ENCODE data around the gene CDK5RAP1. TPM values are rescaled to one million over a fixed set of nuclear protein-coding genes. Genes with fewer than 3 reads are reported as not detected.

Gene CDK5RAP1
- total and polyA plus RNA-seq, 4 experiments from 2014 or later: 39.8 to 51.8 (median 46.4) TPM

DNA sequence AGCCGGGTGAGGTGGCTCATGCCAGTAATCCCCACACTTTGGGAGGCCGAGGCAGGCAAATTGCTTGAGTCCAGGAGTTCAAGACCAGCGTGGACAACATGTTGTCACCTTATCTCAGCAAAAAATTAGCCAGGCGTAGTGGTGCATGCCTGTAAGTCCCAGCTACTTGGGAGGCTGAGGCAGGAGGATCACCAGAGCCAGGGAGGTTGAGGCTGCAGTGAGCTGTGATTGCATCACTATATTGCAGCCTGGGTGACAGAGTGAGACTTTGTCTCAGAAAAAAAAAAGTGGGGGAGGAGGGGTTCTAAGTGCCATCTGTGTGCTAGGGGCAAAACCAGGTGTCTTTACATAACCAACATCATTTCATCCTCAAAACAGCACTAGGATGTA, 48.3 kb downstream of the CDK5RAP1 start:
- Mint-ChIP-seq H3K4me1 (peaks cover 9 to 11% (median 10%) of the 10 kb centered on the region in 4 donors), H3K36me3 (peaks cover 28 to 44% of the 10 kb centered on the region in 2 donors), H3K27ac (peak overlapping the region in 5 of 7 donors; percentile 35 to 88 (median 50)), H3K4me3 (no peak overlapping the region), H3K9me3 (no peaks in the 10 kb centered on the region), H3K27me3 (no peaks in the 10 kb centered on the region)
- H3K9me3 ChIP-seq (ENCODE audit: control insufficient read depth in 1 of 2, low read length in 2 of 2): no peaks in the 10 kb centered on the region
- no peak overlapping the region for H3K4me3 ChIP-seq (ENCODE audit: low read length in 2 of 2)
- H3K4me1 ChIP-seq (ENCODE audit: insufficient read depth, low read length): peaks cover 7% of the 10 kb centered on the region
- no peak for DNase-seq
- CTCF ChIA-PET (ENCODE audit: partially characterized antibody): no interaction called here
- H3K27ac ChIP-seq (ENCODE audit: low read depth, low read length): no peak overlapping the region
- H3K27me3 ChIP-seq (ENCODE audit: insufficient read depth, low read length): no peaks in the 10 kb centered on the region
- intact Hi-C loops (cut with micrococcal nuclease): no loop called here
- peaks cover 4% of the 10 kb centered on the region for H3K36me3 ChIP-seq (ENCODE audit: insufficient read depth, low read length)
- POLR2A ChIA-PET (ENCODE audit: partially characterized antibody): no interaction called here

DNA sequence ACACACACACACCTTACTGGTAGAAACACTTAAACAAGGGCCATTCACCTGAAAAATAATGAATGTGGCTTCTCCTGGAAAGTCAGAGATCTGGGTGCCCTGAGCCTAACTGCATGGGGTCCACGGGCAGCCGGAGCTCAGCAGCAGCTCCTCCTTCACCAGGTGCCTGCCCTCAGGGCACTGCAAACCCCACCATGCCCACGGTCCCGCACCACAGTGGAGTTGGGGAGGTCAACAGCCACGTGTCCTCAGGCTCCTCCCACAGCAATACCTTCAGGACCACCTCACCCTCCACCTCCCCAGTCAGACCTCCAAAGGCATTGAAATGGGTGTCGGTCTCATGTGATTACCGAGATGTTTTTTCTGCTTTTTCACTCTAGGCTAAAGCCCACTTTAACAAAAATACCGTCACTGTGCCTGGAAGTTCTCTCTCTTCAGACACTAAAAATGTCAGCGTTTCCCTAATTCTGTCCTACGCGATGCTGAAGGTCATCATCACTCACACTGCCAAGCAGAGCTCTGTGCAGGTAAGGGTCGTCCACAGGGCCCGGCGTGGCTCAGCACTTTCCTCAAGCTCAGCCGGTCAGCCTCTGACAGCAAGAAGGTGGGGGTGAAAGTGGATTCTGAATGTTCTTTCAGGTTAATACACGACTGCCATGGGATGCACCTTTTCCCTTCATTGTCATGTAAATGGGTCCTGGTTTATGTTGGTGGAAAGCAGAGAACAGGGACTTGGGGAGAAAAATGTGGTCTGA, 48.9 kb downstream of the CDK5RAP1 start:
- peaks cover 9 to 11% (median 10%) of the 10 kb centered on the region in 4 donors for H3K4me1 Mint-ChIP-seq
- no peaks in the 10 kb centered on the region for H3K9me3 Mint-ChIP-seq
- no peak overlapping the region for H3K4me3 Mint-ChIP-seq
- Histone ChIP-seq H3K27ac (ENCODE audit: low read depth, low read length) (peak overlapping the region; percentile 13), H3K27me3 (ENCODE audit: insufficient read depth, low read length) (no peaks in the 10 kb centered on the region), H3K36me3 (ENCODE audit: insufficient read depth, low read length) (peaks cover 4% of the 10 kb centered on the region), H3K4me1 (ENCODE audit: insufficient read depth, low read length) (peaks cover 7% of the 10 kb centered on the region), H3K9me3 (ENCODE audit: control insufficient read depth in 1 of 2, low read length in 2 of 2) (no peaks in the 10 kb centered on the region), H3K4me3 (ENCODE audit: low read length in 2 of 2) (no peak overlapping the region)
- peaks cover 28 to 43% of the 10 kb centered on the region in 2 donors for H3K36me3 Mint-ChIP-seq
- H3K27me3 Mint-ChIP-seq: no peaks in the 10 kb centered on the region
- H3K27ac Mint-ChIP-seq: peak overlapping the region; percentile 47 to 88 (median 57)
- intact Hi-C loops (cut with micrococcal nuclease): no loop called here
- ChIA-PET POLR2A (ENCODE audit: partially characterized antibody) (no interaction called here), CTCF (ENCODE audit: partially characterized antibody) (no interaction called here)
- no peak for DNase-seq

DNA sequence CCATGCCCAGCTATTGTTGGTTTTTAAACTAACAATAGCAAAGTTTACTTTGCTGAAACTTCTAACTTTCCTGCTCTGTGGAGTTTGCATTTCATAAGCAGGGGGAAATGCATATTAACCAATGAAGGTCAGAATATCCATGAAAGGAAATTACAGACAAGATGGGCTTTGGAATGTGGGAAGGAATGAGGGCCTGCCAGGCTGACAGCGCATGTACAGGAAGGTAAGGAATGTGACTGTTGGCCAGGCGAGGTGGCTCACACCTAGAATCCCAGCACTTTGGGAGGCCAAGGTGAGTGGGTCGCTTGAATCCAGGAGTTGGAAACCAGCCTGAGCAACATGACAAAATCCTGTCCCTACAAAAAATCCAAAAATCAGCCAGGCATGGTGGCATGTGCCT, 49.6 kb downstream of the CDK5RAP1 start:
- peaks cover 24 to 42% of the 10 kb centered on the region in 2 donors for H3K36me3 Mint-ChIP-seq
- peak overlapping the region; percentile 47 to 88 (median 80) for H3K27ac Mint-ChIP-seq
- H3K27me3 ChIP-seq (ENCODE audit: insufficient read depth, low read length): no peaks in the 10 kb centered on the region
- H3K36me3 ChIP-seq (ENCODE audit: insufficient read depth, low read length): peaks cover 4% of the 10 kb centered on the region
- peak overlapping the region; percentile 13 for H3K27ac ChIP-seq (ENCODE audit: low read depth, low read length)
- no peaks in the 10 kb centered on the region for H3K27me3 Mint-ChIP-seq
- intact Hi-C loops (cut with micrococcal nuclease): no loop called here
- ChIA-PET CTCF (ENCODE audit: partially characterized antibody) (no interaction called here), POLR2A (ENCODE audit: partially characterized antibody) (interaction anchor here (1.3 kb wide), 1 partner anchor 18 kb away, joined by 3 read pairs; no protein-coding TSS in a partner anchor)
- H3K9me3 ChIP-seq (ENCODE audit: control insufficient read depth in 1 of 2, low read length in 2 of 2): no peaks in the 10 kb centered on the region
- H3K4me3 ChIP-seq (ENCODE audit: low read length in 2 of 2): no peak overlapping the region
- H3K9me3 Mint-ChIP-seq: no peaks in the 10 kb centered on the region
- H3K4me3 Mint-ChIP-seq: peak overlapping the region in 2 of 8 donors; percentile 22 to 33
- H3K4me1 Mint-ChIP-seq: peaks cover 9 to 11% (median 10%) of the 10 kb centered on the region in 4 donors
- DNase-seq: no peak
- H3K4me1 ChIP-seq (ENCODE audit: insufficient read depth, low read length): peaks cover 7% of the 10 kb centered on the region

DNA sequence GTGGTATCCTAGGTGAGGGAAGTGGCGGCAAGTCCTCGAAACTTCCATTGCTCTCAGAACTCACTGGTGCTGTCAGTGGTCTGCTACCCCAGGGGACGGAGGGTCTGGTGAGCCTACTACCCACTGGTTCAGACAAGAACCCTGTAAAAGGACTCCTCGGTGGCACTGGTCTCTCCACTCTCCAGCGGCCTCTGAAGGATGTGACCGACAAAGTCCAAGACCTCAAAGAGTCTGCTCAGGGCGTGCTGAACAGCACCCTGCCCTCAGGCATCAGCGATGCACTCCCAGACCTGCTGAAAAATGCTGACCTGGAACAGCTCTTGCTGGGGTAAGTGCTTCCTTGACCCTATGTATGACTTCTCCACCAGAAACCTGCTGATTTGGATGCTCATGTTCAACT, 51.8 kb downstream of the CDK5RAP1 start:
- Histone ChIP-seq H3K4me3 (ENCODE audit: low read length in 2 of 2) (no peak overlapping the region), H3K27me3 (ENCODE audit: insufficient read depth, low read length) (no peaks in the 10 kb centered on the region), H3K9me3 (ENCODE audit: control insufficient read depth in 1 of 2, low read length in 2 of 2) (no peaks in the 10 kb centered on the region), H3K4me1 (ENCODE audit: insufficient read depth, low read length) (peaks cover 7% of the 10 kb centered on the region), H3K27ac (ENCODE audit: low read depth, low read length) (no peak overlapping the region), H3K36me3 (ENCODE audit: insufficient read depth, low read length) (no peaks in the 10 kb centered on the region)
- Mint-ChIP-seq H3K4me1 (peaks cover 7 to 11% (median 9%) of the 10 kb centered on the region in 4 donors), H3K4me3 (no peak overlapping the region), H3K27me3 (no peaks in the 10 kb centered on the region), H3K9me3 (peaks cover 0 to 2% (median 0%) of the 10 kb centered on the region in 8 donors), H3K27ac (peak overlapping the region in 5 of 7 donors; percentile 32 to 69 (median 52)), H3K36me3 (peaks cover 16 to 32% of the 10 kb centered on the region in 2 donors)
- POLR2A ChIA-PET (ENCODE audit: partially characterized antibody): no interaction called here
- no peak for DNase-seq
- CTCF ChIA-PET (ENCODE audit: partially characterized antibody): no interaction called here
- intact Hi-C loops (cut with micrococcal nuclease): no loop called here

DNA sequence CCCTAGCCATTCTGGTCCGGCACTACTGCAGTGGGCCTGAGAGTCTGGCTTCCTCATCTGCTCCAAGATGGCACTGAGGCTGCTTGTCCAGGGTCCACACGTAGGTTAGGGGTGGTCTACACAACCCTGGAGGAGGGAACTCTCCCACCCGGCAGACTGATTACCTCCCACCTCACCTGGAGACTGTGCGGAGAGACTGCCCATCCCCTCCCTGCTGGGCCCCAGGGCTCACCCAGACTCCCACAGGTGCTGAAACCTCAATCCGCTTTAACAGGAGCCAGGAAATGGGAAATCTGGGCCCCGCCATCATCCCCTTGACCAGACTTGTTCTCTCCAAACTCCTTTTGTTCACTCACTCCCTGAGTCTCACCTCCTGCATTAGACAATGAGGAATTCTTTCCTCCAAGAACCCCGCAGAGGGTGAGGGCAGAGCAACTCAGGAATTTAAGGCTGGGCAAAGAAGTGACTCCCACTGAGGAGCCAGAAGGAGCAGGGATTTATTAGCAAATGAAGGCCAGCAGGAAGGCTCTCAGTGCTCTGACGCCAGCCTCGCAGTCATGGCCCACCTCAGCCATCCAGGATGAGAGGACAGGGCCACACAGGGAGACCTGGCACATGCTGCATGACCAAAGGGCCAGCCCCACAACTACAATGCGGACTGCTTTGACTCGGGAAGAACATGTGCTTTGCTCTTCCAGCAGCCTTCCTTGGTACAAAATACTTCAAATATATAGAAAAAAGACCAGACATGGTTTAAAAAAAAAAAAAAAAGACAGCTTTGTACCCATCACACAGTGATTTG, 53.0 kb downstream of the CDK5RAP1 start:
- intact Hi-C loops (cut with micrococcal nuclease): no loop called here
- CTCF ChIA-PET (ENCODE audit: partially characterized antibody): no interaction called here

DNA sequence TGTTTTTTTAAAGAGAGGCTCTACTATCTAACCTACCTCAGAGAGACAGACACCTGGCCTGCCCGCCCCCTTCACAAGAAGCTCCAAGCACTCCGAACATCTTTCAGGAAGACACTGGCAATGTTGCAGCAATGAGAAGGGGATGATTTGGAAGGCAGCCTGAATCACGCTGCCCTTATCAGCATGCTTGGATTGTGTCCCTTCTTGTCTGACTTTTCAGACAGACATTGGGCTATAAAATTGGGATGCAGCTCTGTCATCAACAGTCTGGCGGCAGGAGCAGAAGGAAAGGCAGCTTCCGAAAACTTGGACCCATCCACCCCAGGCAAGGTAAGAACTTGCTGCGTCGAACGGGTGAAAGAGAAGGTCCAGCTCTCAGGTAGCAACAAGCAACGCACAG, 56.0 kb downstream of the CDK5RAP1 start:
- Mint-ChIP-seq H3K4me1 (peaks cover 3 to 5% (median 5%) of the 10 kb centered on the region in 4 donors), H3K27ac (peak overlapping the region in 2 of 7 donors; percentile 13 to 51), H3K4me3 (no peak overlapping the region), H3K27me3 (no peaks in the 10 kb centered on the region), H3K36me3 (peaks cover 4 to 12% of the 10 kb centered on the region in 2 donors), H3K9me3 (peaks cover 0 to 2% (median 0%) of the 10 kb centered on the region in 8 donors)
- Histone ChIP-seq H3K4me3 (ENCODE audit: low read length in 2 of 2) (no peak overlapping the region), H3K9me3 (ENCODE audit: control insufficient read depth in 1 of 2, low read length in 2 of 2) (no peaks in the 10 kb centered on the region), H3K27ac (ENCODE audit: low read depth, low read length) (no peak overlapping the region), H3K4me1 (ENCODE audit: insufficient read depth, low read length) (no peaks in the 10 kb centered on the region), H3K36me3 (ENCODE audit: insufficient read depth, low read length) (no peaks in the 10 kb centered on the region), H3K27me3 (ENCODE audit: insufficient read depth, low read length) (no peaks in the 10 kb centered on the region)
- POLR2A ChIA-PET (ENCODE audit: partially characterized antibody): no interaction called here
- intact Hi-C loops (cut with micrococcal nuclease): no loop called here
- CTCF ChIA-PET (ENCODE audit: partially characterized antibody): no interaction called here
- DNase-seq: no peak

More for the DNA sequence above, 53.0 kb downstream of the CDK5RAP1 start:
- Mint-ChIP-seq H3K27ac (no peak overlapping the region), H3K4me3 (no peak overlapping the region), H3K4me1 (peaks cover 7 to 11% (median 9%) of the 10 kb centered on the region in 4 donors), H3K36me3 (peaks cover 11 to 21% of the 10 kb centered on the region in 2 donors), H3K27me3 (no peaks in the 10 kb centered on the region), H3K9me3 (peaks cover 0 to 2% (median 0%) of the 10 kb centered on the region in 8 donors)
- no peaks in the 10 kb centered on the region for H3K36me3 ChIP-seq (ENCODE audit: insufficient read depth, low read length)
- no peak for DNase-seq
- no peaks in the 10 kb centered on the region for H3K9me3 ChIP-seq (ENCODE audit: control insufficient read depth in 1 of 2, low read length in 2 of 2)
- H3K4me1 ChIP-seq (ENCODE audit: insufficient read depth, low read length): peaks cover 7% of the 10 kb centered on the region
- H3K4me3 ChIP-seq (ENCODE audit: low read length in 2 of 2): no peak overlapping the region
- H3K27me3 ChIP-seq (ENCODE audit: insufficient read depth, low read length): no peaks in the 10 kb centered on the region
- H3K27ac ChIP-seq (ENCODE audit: low read depth, low read length): no peak overlapping the region
- POLR2A ChIA-PET (ENCODE audit: partially characterized antibody): no interaction called here

DNA sequence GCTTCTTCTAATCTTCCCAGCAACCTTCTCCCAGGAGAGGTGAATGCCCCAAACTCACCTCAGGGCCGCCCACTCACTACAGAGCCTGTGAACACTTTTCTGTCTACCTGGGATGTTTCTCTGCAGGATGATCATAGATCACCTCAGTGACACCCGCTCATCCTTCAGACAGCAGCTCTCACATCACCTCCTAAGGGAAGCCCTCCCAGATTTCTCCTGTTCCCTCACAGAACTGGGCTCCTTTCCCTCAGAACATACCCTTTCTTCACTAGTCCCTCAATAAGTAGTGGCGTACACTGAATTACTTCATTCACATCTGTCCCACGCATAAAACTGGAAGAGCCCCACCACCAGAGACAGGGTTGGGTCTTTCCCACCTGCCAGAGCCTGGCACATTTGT, 57.8 kb downstream of the CDK5RAP1 start:
- intact Hi-C loops (cut with micrococcal nuclease): no loop called here
- peaks cover 0 to 2% (median 0%) of the 10 kb centered on the region in 8 donors for H3K9me3 Mint-ChIP-seq
- POLR2A ChIA-PET (ENCODE audit: partially characterized antibody): no interaction called here
- no peak overlapping the region for H3K27ac ChIP-seq (ENCODE audit: low read depth, low read length)
- no peak overlapping the region for H3K27ac Mint-ChIP-seq
- H3K4me3 Mint-ChIP-seq: no peak overlapping the region
- H3K36me3 ChIP-seq (ENCODE audit: insufficient read depth, low read length): no peaks in the 10 kb centered on the region
- no peaks in the 10 kb centered on the region for H3K27me3 Mint-ChIP-seq
- H3K27me3 ChIP-seq (ENCODE audit: insufficient read depth, low read length): no peaks in the 10 kb centered on the region
- no peak for DNase-seq
- H3K36me3 Mint-ChIP-seq: no peaks in the 10 kb centered on the region
- no peaks in the 10 kb centered on the region for H3K4me1 Mint-ChIP-seq
- no peaks in the 10 kb centered on the region for H3K9me3 ChIP-seq (ENCODE audit: control insufficient read depth in 1 of 2, low read length in 2 of 2)
- no peaks in the 10 kb centered on the region for H3K4me1 ChIP-seq (ENCODE audit: insufficient read depth, low read length)
- no peak overlapping the region for H3K4me3 ChIP-seq (ENCODE audit: low read length in 2 of 2)
- CTCF ChIA-PET (ENCODE audit: partially characterized antibody): no interaction called here
